HepG2 (cell line): ENCODE data around the gene RHBDF2. TPM values are rescaled to one million over a fixed set of nuclear protein-coding genes. Genes with fewer than 3 reads are reported as not detected.
A peak's percentile ranks its signal among the peaks of the same experiment; 100 is the strongest.

Experiments
- ATAC-seq: fragments of 200-7000 bp; cut with Tn5 transposase; 3 replicates; pipeline ENCODE4 v1.9.1; 2020; ENCODE audit warnings: mild to moderate bottlenecking, moderate library complexity
- BruUV-seq: library from RNA; stranded (reverse); fragments of 400-500 nt; replicated peaks from 2 replicates; lab custom pipeline; 2021; lab: Mats Ljungman, UMichigan
- CTCF ChIA-PET: fragments of 300-600 bp; formaldehyde crosslinking; extraction: SDS; loops from one replicate; lab custom pipeline; 2021; ENCODE audit warnings: low total read pairs, inconsistent platforms, low intra/inter-chr PET ratio; lab: Yijun Ruan, JAX
- POLR2A ChIA-PET: fragments of 350-600 bp; sonication (Branson Sonifier 250); formaldehyde crosslinking; loops from one replicate; lab custom pipeline; 2020; ENCODE audit warnings: antibody characterized with exemption, inconsistent platforms; lab: Yijun Ruan, JAX
- DNase-seq: peaks from one replicate; pipeline ENCODE4 v3.0.0-alpha.2; 2015; ENCODE audit warnings: low spot score
- FAIRE-seq: peaks from 3 replicates; lab custom pipeline; 2011; peaks lifted over from hg19 to GRCh38; lab: Jason Lieb, UNC
- H2AFZ ChIP-seq: one replicate; pipeline ENCODE4 v1.6.1; 2011; ENCODE audit warnings: low read length, inconsistent platforms
- H3K27ac ChIP-seq: fragments of 300-600 bp; 3 replicates; pipeline ENCODE4 v1.8.0; 2011; ENCODE audit warnings: mixed run types, mild to moderate bottlenecking, mixed read lengths, low read length, inconsistent platforms; ENCODE audit not compliant: insufficient read depth; ENCODE audit errors: extremely low read length
- H3K27me3 ChIP-seq, 2 experiments: fragments of 200-600 bp in 1 of 2; 2 replicates in 1 of 2; 3 replicates in 1 of 2; pipeline versions ENCODE4 v1.6.0 to v1.8.0; 2011; ENCODE audit warnings: low read length in 2 of 2, mild to moderate bottlenecking in 2 of 2, moderate library complexity in 2 of 2, inconsistent platforms in 1 of 2; ENCODE audit not compliant: insufficient read depth in 2 of 2, control insufficient read depth in 1 of 2
- H3K36me3 ChIP-seq, 2 experiments: fragments of 200-600 bp in 1 of 2; replicated peaks in 1 of 2; 2 replicates in 1 of 2; 3 replicates in 1 of 2; pipeline versions ENCODE4 v1.5.1 to v1.8.0; 2011; ENCODE audit warnings: low read length in 2 of 2, inconsistent platforms in 1 of 2; ENCODE audit not compliant: insufficient read depth in 2 of 2, control insufficient read depth in 1 of 2
- H3K4me1 ChIP-seq: 2 replicates; pipeline ENCODE4 v1.5.1; 2012; ENCODE audit warnings: low read length, inconsistent platforms; ENCODE audit not compliant: insufficient read depth
- H3K4me2 ChIP-seq: 2 replicates; pipeline ENCODE4 v1.6.0; 2011; ENCODE audit warnings: low read depth, low read length, inconsistent platforms
- H3K4me3 ChIP-seq, 3 experiments: fragments of 200-600 bp in 1 of 3; sonication (generic), shearing (Covaris generic) in 1 of 3; replicated peaks in 1 of 3; 2 replicates each; pipeline ENCODE4 v1.5.1; 2011 to 2016; ENCODE audit warnings: low read length in 3 of 3, inconsistent platforms in 2 of 3, low read depth in 2 of 3, mild to moderate bottlenecking in 2 of 3, control low read depth in 1 of 3, mixed read lengths in 1 of 3; ENCODE audit not compliant: insufficient read depth in 1 of 3
- H3K79me2 ChIP-seq: one replicate; pipeline ENCODE4 v1.6.1; 2011; ENCODE audit warnings: low read length, inconsistent platforms; ENCODE audit not compliant: insufficient read depth
- H3K9ac ChIP-seq: 2 replicates; pipeline ENCODE4 v1.6.0; 2011; ENCODE audit warnings: mild to moderate bottlenecking, low read depth, low read length, inconsistent platforms; ENCODE audit not compliant: insufficient read depth
- H3K9me3 ChIP-seq: 2 replicates; pipeline ENCODE4 v1.5.1; 2012; ENCODE audit warnings: mild to moderate bottlenecking, low read length
- H4K20me1 ChIP-seq: 2 replicates; pipeline ENCODE4 v1.6.0; 2011; ENCODE audit warnings: inconsistent platforms, mild to moderate bottlenecking, low read length, moderate library complexity; ENCODE audit not compliant: insufficient read depth
- AGO1 ChIP-seq: fragments of 200-400 bp; formaldehyde crosslinking; IDR thresholded peaks from 2 replicates; pipeline ENCODE4 v1.6.1; 2017; ENCODE audit warnings: mild to moderate bottlenecking, low read depth, low read length, moderate library complexity; ENCODE audit not compliant: poor library complexity, severe bottlenecking
- CSRNP2 ChIP-seq: sonication (generic); formaldehyde crosslinking; conservative IDR thresholded peaks from 2 replicates; pipeline ENCODE4 v1.8.0; 2022; ENCODE audit warnings: low read depth, missing genetic modification reagents
- HNF4G ChIP-seq, 2 experiments: sonication (generic) in 1 of 2; formaldehyde crosslinking in 1 of 2; IDR thresholded peaks; 2 replicates each; pipeline versions ENCODE4 v1.4.0 to v1.6.1; 2011 to 2020; ENCODE audit warnings: borderline replicate concordance in 2 of 2, low read depth in 2 of 2, mild to moderate bottlenecking in 2 of 2, low read length in 1 of 2, missing genetic modification reagents in 1 of 2, moderate library complexity in 1 of 2
- HNRNPL ChIP-seq: fragments of 200-400 bp; formaldehyde crosslinking; IDR thresholded peaks from 2 replicates; pipeline ENCODE4 v1.6.1; 2017; ENCODE audit warnings: mild to moderate bottlenecking, low read depth, low read length
- RBM22 ChIP-seq: fragments of 200-400 bp; formaldehyde crosslinking; optimal IDR thresholded peaks from 2 replicates; pipeline ENCODE3; 2017; ENCODE audit warnings: mild to moderate bottlenecking, low read length, moderate library complexity
- RFX5 ChIP-seq: IDR thresholded peaks from 2 replicates; pipeline ENCODE4 v1.6.1; 2011; ENCODE audit warnings: low read depth, low read length, improper control_type of control experiment
- TSC22D2 ChIP-seq: sonication (generic); formaldehyde crosslinking; IDR thresholded peaks from 2 replicates; pipeline ENCODE4 v1.5.1; 2020; ENCODE audit warnings: missing genetic modification reagents, mild to moderate bottlenecking, borderline replicate concordance
- ZBTB37 ChIP-seq: sonication (generic); formaldehyde crosslinking; IDR thresholded peaks from 2 replicates; pipeline ENCODE4 v1.4.0; 2020; ENCODE audit warnings: mild to moderate bottlenecking, missing genetic modification reagents
- ZEB1 ChIP-seq: IDR thresholded peaks from 2 replicates; pipeline ENCODE4 v1.6.1; 2012; ENCODE audit warnings: mild to moderate bottlenecking, low read depth, inconsistent platforms; ENCODE audit not compliant: insufficient replicate concordance
- ZFP91 ChIP-seq: sonication (generic); formaldehyde crosslinking; IDR thresholded peaks from 2 replicates; pipeline ENCODE4 v1.9.0; 2022; ENCODE audit warnings: missing genetic modification reagents, mild to moderate bottlenecking, borderline replicate concordance
- ZNF460 ChIP-seq: sonication (generic); formaldehyde crosslinking; IDR thresholded peaks from 2 replicates; pipeline ENCODE4 v1.5.1; 2020; ENCODE audit warnings: missing genetic modification reagents, mild to moderate bottlenecking, borderline replicate concordance
- WGBS: methylation state at CpG from one replicate; pipeline ENCODE4 v1.1.6; 2017; ENCODE audit warnings: low lambda C conversion rate; 5-methylcytosine and 5-hydroxymethylcytosine counted together
- in situ Hi-C: cut with HindIII; loops from 2 replicates; pipeline ENCODE4 v1.10.0; 2017; ENCODE audit warnings: low pct_unique_long_range_greater_than_20kb; ENCODE audit not compliant: extremely low pct_ligation_motif_present
- intact Hi-C: fragments of 100-400 bp; cut with micrococcal nuclease; formaldehyde crosslinking; loops from one replicate; pipeline ENCODE4 v1.10.0; 2022; ENCODE audit not compliant: unreplicated experiment
- polyA plus RNA-seq, 8 experiments: library from polyadenylated mRNA; depleted of rRNA in 3 of 8; stranded (reverse) in 7 of 8; unstranded in 1 of 8; fragments of >200 nt; fragmentation: Illumina TruSeq in 4 of 8; extraction: Trizol in 4 of 8; gene quantifications; 2 replicates each; pipeline versions ENCODE4 v1.2.1 to v1.2.3, GENCODE V29; 2011 to 2016; ENCODE audit warnings: low read depth in 4 of 8, missing spikeins in 1 of 8, mixed read lengths in 1 of 8; ENCODE audit not compliant: insufficient read depth in 1 of 8
- total RNA-seq, 5 experiments: library from RNA; depleted of rRNA; stranded (reverse); fragments of >200 nt; fragmentation: Illumina TruSeq; extraction: Trizol; gene quantifications; 2 replicates each; pipeline ENCODE4 v1.2.3, GENCODE V29; 2016; ENCODE audit warnings: low read depth in 1 of 5

Gene RHBDF2
- total and polyA plus RNA-seq, 2 of the 13 experiments (the other 11 are each of a cell fraction or from before 2014, with no cell fraction given), result 7.8 to 24.2 TPM

GRCh38 chr17:76490112-76490710, 11.0 kb downstream of the RHBDF2 start:
- Histone ChIP-seq H3K9ac (no peak overlapping the region), H4K20me1 (peaks cover 20% of the 10 kb centered on the region; the same call in 1 of the 2 replicates), H3K79me2 (no peaks in the 10 kb centered on the region), H3K36me3 (0 out of 5 replicates have a peak, but pooled peaks cover 1 to 3% of the 10 kb centered on the region in 2 experiments), H3K27ac (no peak overlapping the region), H3K4me2 (no peak overlapping the region), H3K27me3 (no peaks in the 10 kb centered on the region), H3K4me3 (no peak overlapping the region), H3K4me1 (peaks cover 63% of the 10 kb centered on the region), H3K9me3 (no peaks in the 10 kb centered on the region), H2AFZ (no peak overlapping the region)
- POLR2A ChIA-PET, result interaction anchor here (0.9 to 12.2 kb wide), 2 partner anchors 10 to 28 kb away, joined by 3 to 252 read pairs; partner anchors contain the start of gene RHBDF2
- in situ Hi-C loops (no loop called here), intact Hi-C loops (no loop called here)
- no peak for FAIRE-seq
- TF ChIP-seq CSRNP2 (CRISPR knock-in tag) (no peak), ZBTB37 (CRISPR knock-in tag) (no peak), RBM22 (peak; percentile 58), ZNF460 (CRISPR knock-in tag) (no peak), HNRNPL (peak; percentile 86), AGO1 (peak; percentile 14), ZFP91 (CRISPR knock-in tag) (0 out of 2 replicates have a peak, but pooled peaks have one; percentile 21), TSC22D2 (CRISPR knock-in tag) (no peak), RFX5 (no peak), ZEB1 (no peak), HNF4G (IDR thresholded peaks at IDR 0.05; ENCODE audit: borderline replicate concordance, low read depth, low read length) (no peak), HNF4G (CRISPR knock-in tag; IDR thresholded peaks at IDR 0.05; ENCODE audit: borderline replicate concordance, low read depth) (no peak)
- no peak for ATAC-seq
- BruUV-seq, result no TSS peak
- WGBS, result 81% methylated on average over 7 of the region's 10 CpGs
- CTCF ChIA-PET, result no interaction called here
- no peak for DNase-seq
